Liver (tissue), 9 donors: ENCODE data around the gene IFNA8. TPM values are rescaled to one million over a fixed set of nuclear protein-coding genes. Genes with fewer than 3 reads are reported as not detected.
"Not testable (repeated sequence)": the region's sequence is repeated elsewhere in the genome, so short reads cannot be mapped to it uniquely, and the experiment has no call there.

Experiments
- DNase-seq: peaks from one replicate; pipeline ENCODE4 v3.0.0-alpha.2; 2017; ENCODE audit warnings: low spot score
- H3K27ac ChIP-seq, 2 donors: one replicate each; pipeline ENCODE4 v1.7.0; 2013; ENCODE audit warnings: inconsistent platforms in 2 of 2, low read length in 2 of 2, control low read depth in 1 of 2, low read depth in 1 of 2, mild to moderate bottlenecking in 1 of 2
- H3K27me3 ChIP-seq, 4 donors: one replicate each; pipeline versions ENCODE4 v1.6.1 to v1.7.0; 2013; ENCODE audit warnings: low read length in 3 of 4, inconsistent platforms in 1 of 4, mild to moderate bottlenecking in 1 of 4, moderate library complexity in 1 of 4; ENCODE audit not compliant: control insufficient read depth in 4 of 4, insufficient read depth in 4 of 4
- H3K36me3 ChIP-seq, 4 donors: one replicate each; pipeline versions ENCODE4 v1.6.1 to v1.7.0; 2013; ENCODE audit warnings: low read length in 3 of 4, mild to moderate bottlenecking in 3 of 4, low read depth in 1 of 4, moderate library complexity in 1 of 4; ENCODE audit not compliant: control insufficient read depth in 4 of 4, insufficient read depth in 3 of 4
- H3K4me1 ChIP-seq, 4 donors: one replicate each; pipeline versions ENCODE4 v1.6.1 to v1.7.0; 2013; ENCODE audit warnings: low read length in 3 of 4, mild to moderate bottlenecking in 3 of 4, moderate library complexity in 1 of 4; ENCODE audit not compliant: control insufficient read depth in 4 of 4, insufficient read depth in 4 of 4
- H3K4me3 ChIP-seq, 3 donors: one replicate each; pipeline versions ENCODE4 v1.6.1 to v1.7.0; 2013; ENCODE audit warnings: low read length in 3 of 3, control low read depth in 1 of 3, low read depth in 1 of 3, mild to moderate bottlenecking in 1 of 3
- H3K9ac ChIP-seq, 2 donors: one replicate each; pipeline ENCODE4 v1.7.0; 2013; ENCODE audit warnings: low read length in 2 of 2, mild to moderate bottlenecking in 2 of 2, moderate library complexity in 2 of 2, control low read depth in 1 of 2, low read depth in 1 of 2
- H3K9me3 ChIP-seq, 4 donors: one replicate each; pipeline versions ENCODE4 v1.6.1 to v1.7.0; 2013; ENCODE audit warnings: low read length in 3 of 4; ENCODE audit not compliant: control insufficient read depth in 4 of 4
- ATF3 ChIP-seq: IDR thresholded peaks from 2 replicates; pipeline ENCODE4 v1.6.1; 2016; ENCODE audit warnings: antibody characterized with exemption
- CTCF ChIP-seq: fragments of 150-350 bp; IDR thresholded peaks from 2 replicates; pipeline ENCODE4 v1.5.1; 2017; ENCODE audit warnings: improper control_type of control experiment, low read depth, low read length; ENCODE audit not compliant: missing input control
- FOXA1 ChIP-seq: IDR thresholded peaks from 2 replicates; pipeline ENCODE4 v1.6.1; 2016; ENCODE audit warnings: antibody characterized with exemption
- FOXA2 ChIP-seq: IDR thresholded peaks from 2 replicates; pipeline ENCODE4 v1.6.1; 2016; ENCODE audit warnings: antibody characterized with exemption
- HNF4G ChIP-seq: IDR thresholded peaks from 2 replicates; pipeline ENCODE4 v1.6.1; 2016; ENCODE audit warnings: antibody characterized with exemption
- JUND ChIP-seq, 2 donors: IDR thresholded peaks; 2 replicates each; pipeline ENCODE4 v1.6.1; 2016; ENCODE audit warnings: antibody characterized with exemption in 2 of 2
- MAX ChIP-seq: IDR thresholded peaks from 2 replicates; pipeline ENCODE4 v1.6.1; 2016; ENCODE audit warnings: antibody characterized with exemption
- NR2F2 ChIP-seq: IDR thresholded peaks from 2 replicates; pipeline ENCODE4 v1.6.1; 2016; ENCODE audit warnings: antibody characterized with exemption
- REST ChIP-seq: IDR thresholded peaks from 2 replicates; pipeline ENCODE4 v1.6.1; 2016; ENCODE audit warnings: antibody characterized with exemption, mild to moderate bottlenecking
- TAF1 ChIP-seq: conservative IDR thresholded peaks from 2 replicates; pipeline ENCODE4 v1.6.1; 2016; ENCODE audit warnings: antibody characterized with exemption, mild to moderate bottlenecking
- ZBTB33 ChIP-seq: IDR thresholded peaks from 2 replicates; pipeline ENCODE4 v1.6.1; 2016; ENCODE audit warnings: antibody characterized with exemption
- WGBS: extraction: QIAGEN DNeasy Blood & Tissue Kit; methylation state at CpG from one replicate; pipeline ENCODE4 v1.1.7; 2013; 5-methylcytosine and 5-hydroxymethylcytosine counted together
- polyA plus RNA-seq, 2 donors: library from polyadenylated mRNA; stranded (reverse) in 1 of 2; unstranded in 1 of 2; fragments of 200-250 nt in 1 of 2; fragments of >200 nt in 1 of 2; fragmentation: Nextera tagmentation in 1 of 2; extraction: Ambion mirVana in 1 of 2; gene quantifications; one replicate each; pipeline versions ENCODE4 v1.2.1 to v1.2.3, GENCODE V29; 2013 to 2015
- total RNA-seq, 2 donors: library from RNA; depleted of rRNA; stranded (reverse); fragments of >200 nt; gene quantifications; one replicate each; pipeline ENCODE4 v1.2.3, GENCODE V29; 2014
- donor health status: healthy.
- donor health status: healthy.
- donor health status: healthy.
- donor health status: healthy.
- donor health status: healthy.

Gene IFNA8
- total and polyA plus RNA-seq, 4 donors: not detected

- TF ChIP-seq CTCF: no peak
- TF ChIP-seq HNF4G: no peak
- no peak for TF ChIP-seq NR2F2
- TF ChIP-seq FOXA2: no peak
Measured at GRCh38 chr9:21362287-21362686, 46.6 kb upstream of the IFNA8 start (continued).

- H3K27me3 ChIP-seq, H3K4me1 ChIP-seq, DNase-seq, H3K36me3 ChIP-seq, H3K9me3 ChIP-seq, H3K9ac ChIP-seq, H3K4me3 ChIP-seq, H3K27ac ChIP-seq: not testable (repeated sequence)
- WGBS: 93% methylated on average over 1 of the region's 2 CpGs
Measured at GRCh38 chr9:21367169-21367568, 41.7 kb upstream of the IFNA8 start.

GRCh38 chr9:21367957-21368356, 41.0 kb upstream of the IFNA8 start, which contains the start of gene IFNA13:
Gene IFNA13, minus strand, starts transcription at chr9:21368057. Its CDS starts 47 bp downstream, at chr9:21368010.
- TF ChIP-seq MAX (no peak), FOXA1 (no peak), ATF3 (no peak), NR2F2 (no peak), REST (no peak), TAF1 (no peak), FOXA2 (no peak), JUND (IDR thresholded peaks at IDR 0.05) (no peak), ZBTB33 (no peak), CTCF (no peak), HNF4G (no peak)
- H3K27me3 ChIP-seq: peaks cover 0 to 3% (median 0%) of the 10 kb centered on the region in 4 donors
- no peak within 1 kb of the TSS for H3K4me3 ChIP-seq
- WGBS: 88% methylated on average over 3 of the region's 3 CpGs
- H3K27ac ChIP-seq: no peak within 1 kb of the TSS
- no peak within 1 kb of the TSS for H3K9ac ChIP-seq
- DNase-seq: no peak
- H3K4me1 ChIP-seq: no peaks in the 10 kb centered on the region
- no peaks in the 10 kb centered on the region for H3K9me3 ChIP-seq
- no peaks in the 10 kb centered on the region for H3K36me3 ChIP-seq

GRCh38 chr9:21371467-21371866, 37.5 kb upstream of the IFNA8 start:
- H3K27me3 ChIP-seq, H3K9me3 ChIP-seq, H3K4me1 ChIP-seq, DNase-seq, H3K27ac ChIP-seq, H3K9ac ChIP-seq, H3K4me3 ChIP-seq, H3K36me3 ChIP-seq: not testable (repeated sequence)
- 64% methylated on average over 4 of the region's 4 CpGs for WGBS
